ENCODE data around the gene LRRC37A3.
"Not testable (repeated sequence)": the region's sequence is repeated elsewhere in the genome, so short reads cannot be mapped to it uniquely, and the experiment has no call there.

Gene LRRC37A3

DNA sequence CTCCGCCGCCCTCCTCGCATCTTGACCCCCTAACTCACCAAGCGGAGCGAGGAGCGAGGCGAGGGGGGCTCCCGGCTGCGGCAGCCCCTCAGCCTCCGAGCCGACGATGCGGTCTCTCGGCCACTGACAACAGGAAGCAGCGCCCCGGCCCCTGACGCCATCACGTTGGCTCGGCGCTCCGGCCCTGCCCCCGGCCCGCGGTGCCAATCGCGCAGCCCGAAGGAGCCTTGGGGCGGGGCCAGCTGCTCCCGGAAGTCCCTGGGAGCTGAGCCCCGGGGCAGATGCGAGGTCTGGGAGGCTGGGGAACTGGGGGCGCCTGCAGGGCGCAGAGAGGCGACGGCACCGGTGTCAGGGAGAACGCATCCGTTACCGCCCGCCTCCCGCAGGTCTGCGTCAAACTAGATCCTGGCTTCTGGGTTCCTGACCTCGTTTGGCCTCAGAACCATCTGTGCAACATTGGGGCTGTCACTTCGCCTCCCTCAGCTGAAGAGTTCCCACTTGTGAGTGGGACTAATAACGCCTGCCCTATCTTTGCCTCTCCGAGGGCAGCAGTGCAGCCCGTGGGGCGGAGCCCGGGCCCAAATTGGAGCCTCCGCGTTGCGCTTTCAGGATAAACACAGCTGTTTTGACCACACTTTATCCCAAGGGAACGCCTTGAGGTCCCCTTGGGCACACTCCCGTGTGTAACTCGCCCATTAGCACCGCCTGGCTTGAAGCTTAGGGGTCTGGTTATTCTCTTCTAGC is 82.1 kb downstream of the LRRC37A3 start:
- Histone ChIP-seq H3K27ac (ENCODE audit: insufficient read depth, low read length, poor library complexity, severe bottlenecking) (peak overlapping the region; percentile 67), H3K4me3 (ENCODE audit: insufficient read depth, low read depth, low read length, poor library complexity, severe bottlenecking) (peak overlapping the region; percentile 62)
- H3K36me3 ChIP-seq (ENCODE audit: control insufficient read depth, insufficient read depth, low read length); H3K4me1 ChIP-seq (ENCODE audit: control insufficient read depth, insufficient read depth, low read length, poor library complexity, severe bottlenecking); H3K27me3 ChIP-seq (replicated peaks; ENCODE audit: control insufficient read depth, insufficient read depth, low read length, poor library complexity, severe bottlenecking); H3K9me3 ChIP-seq (ENCODE audit: control insufficient read depth, low read length): not testable (repeated sequence)
- DNase-seq = peak; percentile 73 to 79 (median 78)

- H3K9me3 ChIP-seq (ENCODE audit: control insufficient read depth, low read length); H3K4me1 ChIP-seq (ENCODE audit: control insufficient read depth, insufficient read depth, low read length, poor library complexity, severe bottlenecking); H3K36me3 ChIP-seq (ENCODE audit: control insufficient read depth, insufficient read depth, low read length); H3K27me3 ChIP-seq (replicated peaks; ENCODE audit: control insufficient read depth, insufficient read depth, low read length, poor library complexity, severe bottlenecking): not testable (repeated sequence)
- Histone ChIP-seq H3K27ac (ENCODE audit: insufficient read depth, low read length, poor library complexity, severe bottlenecking) (peak overlapping the region; percentile 61), H3K4me3 (ENCODE audit: insufficient read depth, low read depth, low read length, poor library complexity, severe bottlenecking) (peak overlapping the region; percentile 62)
- peak; percentile 6 to 38 (median 29) for DNase-seq
Observed at GRCh38 chr17:64836623-64837017, 82.7 kb downstream of the LRRC37A3 start.

- H3K27ac ChIP-seq (ENCODE audit: insufficient read depth, low read length, poor library complexity, severe bottlenecking); H3K9me3 ChIP-seq (ENCODE audit: control insufficient read depth, low read length); H3K36me3 ChIP-seq (ENCODE audit: control insufficient read depth, insufficient read depth, low read length); DNase-seq; H3K27me3 ChIP-seq (replicated peaks; ENCODE audit: control insufficient read depth, insufficient read depth, low read length, poor library complexity, severe bottlenecking); H3K4me3 ChIP-seq (ENCODE audit: insufficient read depth, low read depth, low read length, poor library complexity, severe bottlenecking); H3K4me1 ChIP-seq (ENCODE audit: control insufficient read depth, insufficient read depth, low read length, poor library complexity, severe bottlenecking): not testable (repeated sequence)
Observed at GRCh38 chr17:64834060-64834459, 85.2 kb downstream of the LRRC37A3 start.

DNA sequence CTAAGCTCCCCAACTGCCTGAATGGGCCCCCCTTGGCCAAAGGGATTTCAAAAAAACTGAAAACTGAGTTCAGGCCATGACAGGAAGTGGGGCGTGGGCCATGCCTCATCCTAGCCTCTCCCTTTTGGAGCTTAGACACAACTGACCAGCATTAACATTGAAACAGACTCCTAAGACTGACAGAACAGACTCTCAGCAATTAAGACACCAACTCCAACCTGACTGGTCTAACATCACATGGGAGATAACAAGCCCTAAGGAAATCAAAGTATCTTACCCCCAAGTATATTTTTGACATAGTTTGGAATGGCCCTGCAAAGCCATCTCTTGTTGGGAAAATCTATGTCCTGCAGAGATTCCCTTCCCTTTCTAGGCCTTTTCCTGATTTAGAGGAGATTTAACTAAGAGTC is 88.6 kb downstream of the LRRC37A3 start:
- not testable (repeated sequence) for H3K27ac ChIP-seq (ENCODE audit: insufficient read depth, low read length, poor library complexity, severe bottlenecking); H3K9me3 ChIP-seq (ENCODE audit: control insufficient read depth, low read length); DNase-seq; H3K36me3 ChIP-seq (ENCODE audit: control insufficient read depth, insufficient read depth, low read length); H3K4me1 ChIP-seq (ENCODE audit: control insufficient read depth, insufficient read depth, low read length, poor library complexity, severe bottlenecking); H3K4me3 ChIP-seq (ENCODE audit: insufficient read depth, low read depth, low read length, poor library complexity, severe bottlenecking); H3K27me3 ChIP-seq (replicated peaks; ENCODE audit: control insufficient read depth, insufficient read depth, low read length, poor library complexity, severe bottlenecking)

- H3K4me3 ChIP-seq (ENCODE audit: insufficient read depth, low read depth, low read length, poor library complexity, severe bottlenecking); H3K27me3 ChIP-seq (replicated peaks; ENCODE audit: control insufficient read depth, insufficient read depth, low read length, poor library complexity, severe bottlenecking); H3K4me1 ChIP-seq (ENCODE audit: control insufficient read depth, insufficient read depth, low read length, poor library complexity, severe bottlenecking); H3K36me3 ChIP-seq (ENCODE audit: control insufficient read depth, insufficient read depth, low read length); H3K27ac ChIP-seq (ENCODE audit: insufficient read depth, low read length, poor library complexity, severe bottlenecking); DNase-seq; H3K9me3 ChIP-seq (ENCODE audit: control insufficient read depth, low read length): not testable (repeated sequence)
Observed at GRCh38 chr17:64829824-64830630, 89.3 kb downstream of the LRRC37A3 start.

DNA sequence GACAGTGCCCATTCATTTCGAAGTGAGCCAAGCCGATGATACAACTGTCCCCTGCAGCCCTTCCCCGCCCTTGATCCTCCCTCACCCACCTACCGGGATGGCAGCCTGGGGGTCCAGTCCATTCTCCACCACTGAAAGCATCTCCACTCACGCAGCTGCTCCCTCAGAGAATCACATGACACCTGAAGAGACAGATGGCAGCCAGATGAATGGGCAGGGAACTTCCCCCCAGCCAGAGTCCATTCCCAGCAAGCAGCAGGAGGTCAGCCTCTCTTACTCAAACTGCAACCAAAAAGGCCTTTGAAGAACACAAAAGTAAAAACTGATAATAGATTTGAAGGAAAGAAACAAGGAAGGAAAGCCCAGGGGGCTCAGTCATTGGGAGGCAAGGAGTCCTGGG is 90.2 kb downstream of the LRRC37A3 start:
- H3K9me3 ChIP-seq (ENCODE audit: control insufficient read depth, low read length); H3K4me3 ChIP-seq (ENCODE audit: insufficient read depth, low read depth, low read length, poor library complexity, severe bottlenecking); H3K27ac ChIP-seq (ENCODE audit: insufficient read depth, low read length, poor library complexity, severe bottlenecking); H3K4me1 ChIP-seq (ENCODE audit: control insufficient read depth, insufficient read depth, low read length, poor library complexity, severe bottlenecking); DNase-seq; H3K27me3 ChIP-seq (replicated peaks; ENCODE audit: control insufficient read depth, insufficient read depth, low read length, poor library complexity, severe bottlenecking); H3K36me3 ChIP-seq (ENCODE audit: control insufficient read depth, insufficient read depth, low read length): not testable (repeated sequence)

GRCh38 chr17:64818904-64819303 is 100.4 kb downstream of the LRRC37A3 start:
- not testable (repeated sequence) for H3K27me3 ChIP-seq (replicated peaks; ENCODE audit: control insufficient read depth, insufficient read depth, low read length, poor library complexity, severe bottlenecking); H3K36me3 ChIP-seq (ENCODE audit: control insufficient read depth, insufficient read depth, low read length); H3K27ac ChIP-seq (ENCODE audit: insufficient read depth, low read length, poor library complexity, severe bottlenecking); DNase-seq; H3K9me3 ChIP-seq (ENCODE audit: control insufficient read depth, low read length); H3K4me1 ChIP-seq (ENCODE audit: control insufficient read depth, insufficient read depth, low read length, poor library complexity, severe bottlenecking); H3K4me3 ChIP-seq (ENCODE audit: insufficient read depth, low read depth, low read length, poor library complexity, severe bottlenecking)

DNA sequence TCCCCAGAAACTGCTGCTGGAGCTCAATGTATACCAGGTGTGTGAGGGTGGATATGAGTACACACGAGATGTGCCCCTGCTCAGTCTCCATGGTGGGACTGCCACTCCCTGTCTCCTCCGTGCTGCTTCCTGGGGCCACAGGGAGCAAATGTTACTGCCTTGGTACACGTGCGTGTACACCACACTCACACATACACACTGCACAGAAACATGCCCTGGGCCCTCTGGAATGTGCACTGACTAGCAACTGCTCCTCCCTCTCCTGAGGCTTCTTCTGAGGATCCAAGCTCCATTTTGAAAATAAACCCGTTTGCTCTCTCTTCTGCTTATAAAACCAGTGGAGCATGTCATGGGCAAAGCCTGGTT is 103.5 kb downstream of the LRRC37A3 start:
- not testable (repeated sequence) for H3K27me3 ChIP-seq (replicated peaks; ENCODE audit: control insufficient read depth, insufficient read depth, low read length, poor library complexity, severe bottlenecking); H3K4me3 ChIP-seq (ENCODE audit: insufficient read depth, low read depth, low read length, poor library complexity, severe bottlenecking); DNase-seq; H3K9me3 ChIP-seq (ENCODE audit: control insufficient read depth, low read length); H3K27ac ChIP-seq (ENCODE audit: insufficient read depth, low read length, poor library complexity, severe bottlenecking); H3K4me1 ChIP-seq (ENCODE audit: control insufficient read depth, insufficient read depth, low read length, poor library complexity, severe bottlenecking); H3K36me3 ChIP-seq (ENCODE audit: control insufficient read depth, insufficient read depth, low read length)

DNA sequence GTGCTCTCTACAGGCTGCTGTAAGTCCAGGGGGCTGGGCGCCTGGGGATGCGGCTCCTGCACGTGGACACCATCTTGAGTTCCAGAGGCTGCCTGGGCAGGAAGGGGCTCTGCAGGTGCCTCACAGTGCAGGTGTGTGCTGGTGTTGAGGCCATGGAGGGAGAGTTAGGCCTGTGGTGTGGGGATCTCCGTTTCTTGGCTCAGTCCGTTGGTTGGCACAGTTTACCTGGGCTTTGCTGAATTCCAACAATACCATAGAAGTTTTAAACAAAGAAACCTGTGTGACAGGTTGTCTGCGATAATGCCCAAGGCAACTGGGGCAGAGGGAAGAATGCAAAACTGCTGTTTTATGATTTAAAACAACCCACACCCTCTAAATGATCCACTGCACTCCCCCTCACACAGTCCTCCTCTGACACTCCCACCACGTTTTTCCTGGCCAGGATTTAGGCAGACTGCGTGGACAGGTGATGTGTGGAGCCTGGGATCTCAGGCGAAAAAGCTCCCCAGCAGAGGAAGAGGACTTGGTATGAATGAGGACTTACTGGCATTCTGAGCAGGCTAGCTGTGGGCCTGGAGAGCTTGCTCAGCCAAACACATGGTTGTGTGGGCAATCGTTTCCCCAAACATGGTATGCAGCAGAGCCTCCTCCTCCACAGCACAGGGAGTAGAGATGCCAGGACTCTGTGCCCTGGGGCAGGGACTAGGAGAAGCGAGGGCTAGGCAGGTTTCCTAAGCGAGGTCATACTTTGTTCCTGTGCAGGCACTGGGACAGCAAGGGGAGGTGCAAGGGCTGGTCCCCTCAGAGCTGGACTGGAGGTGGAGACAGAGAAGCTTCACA is 104.1 kb downstream of the LRRC37A3 start:
- H3K4me3 ChIP-seq (ENCODE audit: insufficient read depth, low read depth, low read length, poor library complexity, severe bottlenecking); H3K27ac ChIP-seq (ENCODE audit: insufficient read depth, low read length, poor library complexity, severe bottlenecking); DNase-seq; H3K36me3 ChIP-seq (ENCODE audit: control insufficient read depth, insufficient read depth, low read length); H3K9me3 ChIP-seq (ENCODE audit: control insufficient read depth, low read length); H3K4me1 ChIP-seq (ENCODE audit: control insufficient read depth, insufficient read depth, low read length, poor library complexity, severe bottlenecking); H3K27me3 ChIP-seq (replicated peaks; ENCODE audit: control insufficient read depth, insufficient read depth, low read length, poor library complexity, severe bottlenecking): not testable (repeated sequence)
